HL-60 (cell line): ENCODE measurements around the gene ARID1B.

Experiments used
- DNase-seq, 2 experiments: peaks; one replicate each; pipeline ENCODE4 v3.0.0-alpha.2; 2010 to 2020; ENCODE audit warnings: low read depth in 1 of 2, low spot score in 1 of 2
- H3K27ac ChIP-seq: fragments of 250-450 bp; sonication (Bioruptor Pico); replicated peaks from 2 replicates; pipeline ENCODE4 v1.5.1; 2020; ENCODE audit warnings: mild to moderate bottlenecking, moderate library complexity
- H3K27me3 ChIP-seq: fragments of 250-450 bp; sonication (Bioruptor Pico); 2 replicates; pipeline ENCODE4 v1.5.1; 2021; ENCODE audit warnings: mild to moderate bottlenecking, moderate library complexity; ENCODE audit not compliant: insufficient read depth, poor library complexity, severe bottlenecking
- H3K4me3 ChIP-seq: replicated peaks from 2 replicates; pipeline ENCODE4 v1.5.1; 2011; ENCODE audit warnings: mild to moderate bottlenecking, control low read depth, low read length; ENCODE audit not compliant: insufficient read depth
- GABPA ChIP-seq: IDR thresholded peaks from 2 replicates; pipeline ENCODE4 v1.6.1; 2012; ENCODE audit warnings: low read depth
- POLR2AphosphoS5 ChIP-seq: IDR thresholded peaks from 2 replicates; pipeline ENCODE4 v1.6.1; 2012; ENCODE audit warnings: low read depth
- SPI1 ChIP-seq: IDR thresholded peaks from 2 replicates; pipeline ENCODE4 v1.6.1; 2012; ENCODE audit warnings: low read depth, mild to moderate bottlenecking, borderline replicate concordance
- TF ChIP-seq, protein P1 (sequence below): IDR thresholded peaks from 2 replicates; pipeline ENCODE4 v1.6.1; 2012; ENCODE audit warnings: low read depth; ENCODE audit not compliant: insufficient replicate concordance
- TF ChIP-seq, protein P2 (sequence below): IDR thresholded peaks from one replicate; pipeline ENCODE4 v1.5.1; 2011; ENCODE audit warnings: low read length, control low read depth, inconsistent platforms; ENCODE audit not compliant: insufficient read depth

ARID1B gene

DNA sequence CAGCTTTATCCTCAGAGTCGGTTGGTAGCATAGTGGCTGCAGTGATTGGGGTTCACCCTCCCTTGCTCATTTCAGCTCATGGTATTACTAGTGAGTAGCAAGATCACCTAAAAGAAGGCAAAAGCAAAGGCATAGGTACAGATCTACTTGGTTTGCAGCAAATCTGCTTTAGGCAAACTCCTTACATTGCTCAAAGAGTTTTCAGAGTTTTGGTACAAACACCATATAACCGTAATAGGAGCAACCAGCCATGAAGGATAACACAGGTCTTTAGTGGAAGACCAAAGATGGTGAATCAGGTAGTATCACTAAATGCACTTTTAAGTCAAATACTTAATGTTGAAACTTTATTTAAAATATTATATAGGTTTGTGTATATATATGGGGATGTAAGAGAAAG, 172.9 kb downstream of the ARID1B start:
- no peak for DNase-seq
- H3K27me3 ChIP-seq: no peaks in the 10 kb centered on the region
- TF ChIP-seq POLR2AphosphoS5 (no peak), SPI1 (no peak), GABPA (no peak)
- TF ChIP-seq, protein P1, sequence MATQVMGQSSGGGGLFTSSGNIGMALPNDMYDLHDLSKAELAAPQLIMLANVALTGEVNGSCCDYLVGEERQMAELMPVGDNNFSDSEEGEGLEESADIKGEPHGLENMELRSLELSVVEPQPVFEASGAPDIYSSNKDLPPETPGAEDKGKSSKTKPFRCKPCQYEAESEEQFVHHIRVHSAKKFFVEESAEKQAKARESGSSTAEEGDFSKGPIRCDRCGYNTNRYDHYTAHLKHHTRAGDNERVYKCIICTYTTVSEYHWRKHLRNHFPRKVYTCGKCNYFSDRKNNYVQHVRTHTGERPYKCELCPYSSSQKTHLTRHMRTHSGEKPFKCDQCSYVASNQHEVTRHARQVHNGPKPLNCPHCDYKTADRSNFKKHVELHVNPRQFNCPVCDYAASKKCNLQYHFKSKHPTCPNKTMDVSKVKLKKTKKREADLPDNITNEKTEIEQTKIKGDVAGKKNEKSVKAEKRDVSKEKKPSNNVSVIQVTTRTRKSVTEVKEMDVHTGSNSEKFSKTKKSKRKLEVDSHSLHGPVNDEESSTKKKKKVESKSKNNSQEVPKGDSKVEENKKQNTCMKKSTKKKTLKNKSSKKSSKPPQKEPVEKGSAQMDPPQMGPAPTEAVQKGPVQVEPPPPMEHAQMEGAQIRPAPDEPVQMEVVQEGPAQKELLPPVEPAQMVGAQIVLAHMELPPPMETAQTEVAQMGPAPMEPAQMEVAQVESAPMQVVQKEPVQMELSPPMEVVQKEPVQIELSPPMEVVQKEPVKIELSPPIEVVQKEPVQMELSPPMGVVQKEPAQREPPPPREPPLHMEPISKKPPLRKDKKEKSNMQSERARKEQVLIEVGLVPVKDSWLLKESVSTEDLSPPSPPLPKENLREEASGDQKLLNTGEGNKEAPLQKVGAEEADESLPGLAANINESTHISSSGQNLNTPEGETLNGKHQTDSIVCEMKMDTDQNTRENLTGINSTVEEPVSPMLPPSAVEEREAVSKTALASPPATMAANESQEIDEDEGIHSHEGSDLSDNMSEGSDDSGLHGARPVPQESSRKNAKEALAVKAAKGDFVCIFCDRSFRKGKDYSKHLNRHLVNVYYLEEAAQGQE: no peak
- TF ChIP-seq, protein P2, sequence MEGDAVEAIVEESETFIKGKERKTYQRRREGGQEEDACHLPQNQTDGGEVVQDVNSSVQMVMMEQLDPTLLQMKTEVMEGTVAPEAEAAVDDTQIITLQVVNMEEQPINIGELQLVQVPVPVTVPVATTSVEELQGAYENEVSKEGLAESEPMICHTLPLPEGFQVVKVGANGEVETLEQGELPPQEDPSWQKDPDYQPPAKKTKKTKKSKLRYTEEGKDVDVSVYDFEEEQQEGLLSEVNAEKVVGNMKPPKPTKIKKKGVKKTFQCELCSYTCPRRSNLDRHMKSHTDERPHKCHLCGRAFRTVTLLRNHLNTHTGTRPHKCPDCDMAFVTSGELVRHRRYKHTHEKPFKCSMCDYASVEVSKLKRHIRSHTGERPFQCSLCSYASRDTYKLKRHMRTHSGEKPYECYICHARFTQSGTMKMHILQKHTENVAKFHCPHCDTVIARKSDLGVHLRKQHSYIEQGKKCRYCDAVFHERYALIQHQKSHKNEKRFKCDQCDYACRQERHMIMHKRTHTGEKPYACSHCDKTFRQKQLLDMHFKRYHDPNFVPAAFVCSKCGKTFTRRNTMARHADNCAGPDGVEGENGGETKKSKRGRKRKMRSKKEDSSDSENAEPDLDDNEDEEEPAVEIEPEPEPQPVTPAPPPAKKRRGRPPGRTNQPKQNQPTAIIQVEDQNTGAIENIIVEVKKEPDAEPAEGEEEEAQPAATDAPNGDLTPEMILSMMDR: no peak
- H3K4me3 ChIP-seq: no peak overlapping the region
- no peak overlapping the region for H3K27ac ChIP-seq

DNA sequence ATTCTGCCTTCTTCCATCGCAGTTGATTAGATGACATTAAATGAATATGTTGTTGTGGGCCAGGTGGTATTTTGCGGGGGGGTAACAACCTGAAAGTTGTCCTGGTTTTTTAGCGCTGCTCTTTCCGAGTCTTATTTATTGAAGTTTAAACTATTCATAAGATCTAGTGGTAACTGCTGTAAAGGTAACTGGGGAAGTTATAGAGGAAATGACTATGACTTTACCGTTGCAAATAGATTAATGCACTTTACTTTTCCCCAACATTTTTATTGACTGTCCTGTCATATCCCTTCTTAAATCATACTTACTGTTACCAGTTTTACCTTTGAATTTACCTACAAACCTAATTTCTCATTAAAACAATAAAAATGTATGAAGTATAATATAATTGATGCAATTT, 173.4 kb downstream of the ARID1B start:
- DNase-seq: no peak
- H3K27ac ChIP-seq: no peak overlapping the region
- no peak overlapping the region for H3K4me3 ChIP-seq
- TF ChIP-seq, protein P2: no peak
- TF ChIP-seq SPI1: no peak
- no peak for TF ChIP-seq POLR2AphosphoS5
- TF ChIP-seq GABPA: no peak
- TF ChIP-seq, protein P1: no peak
- H3K27me3 ChIP-seq: no peaks in the 10 kb centered on the region

DNA sequence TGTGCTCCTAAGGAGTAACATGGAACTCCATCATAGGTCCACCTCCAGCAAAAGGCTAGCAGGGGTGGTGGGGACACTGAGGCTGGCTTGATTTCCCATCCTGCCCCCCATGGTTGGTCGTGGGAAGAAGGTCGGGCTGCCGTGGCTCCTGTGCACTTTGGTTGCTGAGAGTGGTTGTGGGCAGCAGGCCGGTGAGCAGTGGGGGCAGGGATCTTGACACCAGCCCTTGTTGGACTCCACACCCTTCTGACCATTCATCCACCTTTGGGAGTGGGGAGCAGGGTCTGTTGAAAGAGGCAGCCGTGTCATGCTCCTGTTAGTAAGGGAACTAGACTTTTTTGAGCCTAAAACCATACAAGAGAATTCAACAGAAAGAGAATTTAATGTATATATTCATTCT, 175.2 kb downstream of the ARID1B start:
- H3K4me3 ChIP-seq: no peak overlapping the region
- TF ChIP-seq, protein P2: no peak
- TF ChIP-seq GABPA (no peak), SPI1 (no peak), POLR2AphosphoS5 (no peak)
- TF ChIP-seq, protein P1: no peak
- no peak overlapping the region for H3K27ac ChIP-seq

More for the DNA sequence above, 175.2 kb downstream of the ARID1B start:
- H3K27me3 ChIP-seq: no peaks in the 10 kb centered on the region
- no peak for DNase-seq
